GM20431 (cell line): ENCODE results near the gene CATSPERB.

Source experiments
- in situ Hi-C: fragments of 300-500 bp; cut with MseI, MboI; formaldehyde crosslinking; loops from one replicate; pipeline ENCODE4 v1.15.0; 2020; ENCODE audit warnings: low sequenced_read_pairs; ENCODE audit not compliant: unreplicated experiment

Gene CATSPERB

GRCh38 chr14:91533623-91534022, 198.3 kb downstream of the CATSPERB start:
- in situ Hi-C loops, result no loop called here
